HG03045 (cell line): ENCODE results near the gene TRABD2B.

Experiments used
- ATAC-seq: cut with Tn5 transposase; IDR thresholded peaks from one replicate; pipeline ENCODE4 v1.9.1; 2021; ENCODE audit warnings: mild to moderate bottlenecking, moderate library complexity; ENCODE audit not compliant: unreplicated experiment

Gene TRABD2B

GRCh38 chr1:48022306-48022705, 25.1 kb upstream of the TRABD2B start:
- ATAC-seq = no peak

- no peak for ATAC-seq
Measured at GRCh38 chr1:48021792-48022191, 24.6 kb upstream of the TRABD2B start.

GRCh38 chr1:48019714-48020315, 22.6 kb upstream of the TRABD2B start:
- no peak for ATAC-seq

GRCh38 chr1:48018799-48019198, 21.6 kb upstream of the TRABD2B start:
- no peak for ATAC-seq

- ATAC-seq = no peak
Measured at GRCh38 chr1:48017716-48018115, 20.5 kb upstream of the TRABD2B start.

GRCh38 chr1:48016515-48016914, 19.3 kb upstream of the TRABD2B start:
- ATAC-seq = no peak

GRCh38 chr1:48013270-48013669, 16.1 kb upstream of the TRABD2B start:
- no peak for ATAC-seq

- no peak for ATAC-seq
Measured at GRCh38 chr1:48007047-48007446, 9.9 kb upstream of the TRABD2B start.

GRCh38 chr1:48006264-48006663, 9.1 kb upstream of the TRABD2B start:
- ATAC-seq = no peak

GRCh38 chr1:48005253-48006117, 8.3 kb upstream of the TRABD2B start:
- no peak for ATAC-seq

- no peak for ATAC-seq
Measured at GRCh38 chr1:48003741-48004531, 6.8 kb upstream of the TRABD2B start.

GRCh38 chr1:48002142-48002541, 5.0 kb upstream of the TRABD2B start:
- ATAC-seq = no peak

GRCh38 chr1:48001696-48002095, 4.5 kb upstream of the TRABD2B start:
- ATAC-seq = no peak

- no peak for ATAC-seq
Measured at GRCh38 chr1:48000883-48001282, 3.7 kb upstream of the TRABD2B start.

GRCh38 chr1:47999097-47999496, 1.9 kb upstream of the TRABD2B start:
- no peak for ATAC-seq

- no peak for ATAC-seq
Measured at GRCh38 chr1:47998396-47998990, 1.3 kb upstream of the TRABD2B start.

- no peak for ATAC-seq
Measured at GRCh38 chr1:47996406-47997226, 569 bp downstream of the TRABD2B start.

- no peak for ATAC-seq
Measured at GRCh38 chr1:47996060-47996405, 1.2 kb downstream of the TRABD2B start.

GRCh38 chr1:47995306-47996050, 1.7 kb downstream of the TRABD2B start:
- ATAC-seq = no peak
